ENCODE measurements around the gene ST6GALNAC6. TPM values are rescaled to one million over a fixed set of nuclear protein-coding genes. Genes with fewer than 3 reads are reported as not detected.
"Not testable (repeated sequence)": the region's sequence is repeated elsewhere in the genome, so short reads cannot be mapped to it uniquely, and the experiment has no call there.

The ST6GALNAC6 gene
- total RNA-seq, 1 donor from 2014 or later: 27.4 TPM

DNA sequence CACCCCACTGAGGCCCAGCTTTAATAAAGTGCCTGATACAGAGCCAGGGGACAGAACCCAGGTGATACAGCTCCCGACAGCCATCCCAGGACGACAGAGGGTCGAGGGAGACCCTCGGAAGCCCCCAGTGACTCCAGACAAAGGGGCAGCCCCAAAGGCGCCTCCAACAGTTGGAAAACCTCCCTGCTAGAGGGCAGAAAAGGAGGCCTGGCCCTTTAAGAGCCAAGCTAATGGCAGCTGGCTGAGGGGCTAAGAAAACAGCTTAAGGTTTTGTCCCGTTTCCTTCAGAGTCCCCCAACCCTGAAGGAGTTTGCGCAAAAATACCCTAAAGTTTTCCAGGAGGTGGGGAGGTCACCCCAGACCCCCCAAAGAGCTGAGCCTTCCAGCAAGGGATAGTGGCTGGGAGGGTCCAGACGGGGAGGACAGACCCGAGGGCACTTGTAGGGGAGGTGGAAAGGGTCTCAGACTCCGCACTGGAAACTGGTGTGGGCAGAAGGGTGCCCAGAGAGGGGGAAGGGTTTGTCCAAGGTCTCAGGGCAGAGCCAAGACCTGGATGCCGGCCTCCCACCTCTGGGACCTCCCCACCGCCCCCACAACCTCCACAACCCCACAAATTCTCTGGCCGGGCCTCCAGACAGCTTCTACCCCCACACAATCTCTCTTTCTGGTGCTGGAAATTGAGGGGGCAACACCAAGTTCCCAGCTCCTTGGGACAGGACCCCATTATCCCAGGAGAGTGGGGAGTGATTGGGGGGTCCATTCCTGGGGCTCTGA is 13.7 kb downstream of the ST6GALNAC6 start:
- H3K27ac Mint-ChIP-seq (ENCODE audit: unreplicated experiment): no peak overlapping the region
- H3K4me3 Mint-ChIP-seq: no peak overlapping the region
- peaks cover 8% of the 10 kb centered on the region for H3K4me1 Mint-ChIP-seq
- no peaks in the 10 kb centered on the region for H3K27me3 Mint-ChIP-seq (ENCODE audit: low read depth)
- H3K36me3 Mint-ChIP-seq (ENCODE audit: low read depth): peaks cover 8% of the 10 kb centered on the region
- H3K9me3 Mint-ChIP-seq: no peaks in the 10 kb centered on the region
- TF ChIP-seq, protein P1, sequence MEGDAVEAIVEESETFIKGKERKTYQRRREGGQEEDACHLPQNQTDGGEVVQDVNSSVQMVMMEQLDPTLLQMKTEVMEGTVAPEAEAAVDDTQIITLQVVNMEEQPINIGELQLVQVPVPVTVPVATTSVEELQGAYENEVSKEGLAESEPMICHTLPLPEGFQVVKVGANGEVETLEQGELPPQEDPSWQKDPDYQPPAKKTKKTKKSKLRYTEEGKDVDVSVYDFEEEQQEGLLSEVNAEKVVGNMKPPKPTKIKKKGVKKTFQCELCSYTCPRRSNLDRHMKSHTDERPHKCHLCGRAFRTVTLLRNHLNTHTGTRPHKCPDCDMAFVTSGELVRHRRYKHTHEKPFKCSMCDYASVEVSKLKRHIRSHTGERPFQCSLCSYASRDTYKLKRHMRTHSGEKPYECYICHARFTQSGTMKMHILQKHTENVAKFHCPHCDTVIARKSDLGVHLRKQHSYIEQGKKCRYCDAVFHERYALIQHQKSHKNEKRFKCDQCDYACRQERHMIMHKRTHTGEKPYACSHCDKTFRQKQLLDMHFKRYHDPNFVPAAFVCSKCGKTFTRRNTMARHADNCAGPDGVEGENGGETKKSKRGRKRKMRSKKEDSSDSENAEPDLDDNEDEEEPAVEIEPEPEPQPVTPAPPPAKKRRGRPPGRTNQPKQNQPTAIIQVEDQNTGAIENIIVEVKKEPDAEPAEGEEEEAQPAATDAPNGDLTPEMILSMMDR (conservative IDR thresholded peaks at IDR 0.05): no peak
- no peak for DNase-seq (ENCODE audit: low read depth, low spot score)

DNA sequence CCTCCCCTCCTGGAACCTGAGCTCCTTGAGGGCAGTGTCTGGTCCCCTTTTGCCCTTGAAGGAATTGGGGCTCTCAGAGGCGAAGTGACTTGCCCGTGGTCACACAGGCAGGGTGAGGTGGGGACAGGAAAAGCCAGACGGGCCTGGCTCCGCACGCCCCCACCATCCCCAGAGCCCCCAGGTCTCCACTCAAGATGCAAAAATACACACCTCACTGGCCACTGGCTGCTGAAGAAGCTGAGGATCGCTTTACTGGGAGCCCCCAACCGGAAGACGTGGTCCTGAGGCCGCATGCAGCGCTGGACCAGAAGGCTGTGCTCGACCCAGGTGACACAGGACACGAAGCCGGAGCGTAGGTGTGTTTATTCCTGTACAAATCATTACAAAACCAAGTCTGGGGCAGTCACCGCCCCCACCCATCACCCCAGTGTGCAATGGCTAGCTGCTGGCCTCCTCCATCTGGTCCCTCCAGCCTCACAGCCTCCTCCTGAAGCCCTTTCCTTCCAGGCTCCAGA is 14.4 kb downstream of the ST6GALNAC6 start:
- no peaks in the 10 kb centered on the region for H3K9me3 Mint-ChIP-seq
- peaks cover 8% of the 10 kb centered on the region for H3K36me3 Mint-ChIP-seq (ENCODE audit: low read depth)
- no peak overlapping the region for H3K27ac Mint-ChIP-seq (ENCODE audit: unreplicated experiment)
- no peak for DNase-seq (ENCODE audit: low read depth, low spot score)
- H3K27me3 Mint-ChIP-seq (ENCODE audit: low read depth): no peaks in the 10 kb centered on the region
- H3K4me1 Mint-ChIP-seq: peaks cover 8% of the 10 kb centered on the region
- H3K4me3 Mint-ChIP-seq: no peak overlapping the region
- TF ChIP-seq, protein P1 (conservative IDR thresholded peaks at IDR 0.05): no peak

DNA sequence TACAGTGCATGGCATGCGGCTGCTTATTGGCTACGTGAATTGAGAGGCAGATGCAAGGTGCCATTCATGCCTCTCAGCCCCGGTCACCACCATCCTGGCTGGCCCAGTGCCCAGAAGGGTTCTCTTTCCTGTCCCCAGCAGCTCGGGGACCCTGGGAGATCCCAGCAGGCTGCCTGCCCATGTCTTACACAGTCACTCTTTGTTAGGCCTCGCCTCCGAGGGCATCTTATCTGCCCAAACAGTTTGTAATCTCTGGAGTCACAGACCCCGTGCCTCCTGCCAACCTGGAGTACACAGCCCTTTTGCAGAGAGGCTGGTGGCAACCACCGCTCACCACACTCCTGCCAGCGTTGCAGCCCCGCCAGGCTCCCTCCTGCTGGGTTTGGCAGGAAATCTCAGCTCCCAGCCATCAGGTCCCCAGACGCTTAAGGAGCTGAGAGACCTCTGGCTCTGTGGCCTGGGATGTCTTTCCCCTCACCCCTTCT is 14.9 kb downstream of the ST6GALNAC6 start:
- Mint-ChIP-seq H3K4me1 (peaks cover 8% of the 10 kb centered on the region), H3K4me3 (peak overlapping the region; percentile 38), H3K27me3 (ENCODE audit: low read depth) (no peaks in the 10 kb centered on the region), H3K27ac (ENCODE audit: unreplicated experiment) (no peak overlapping the region), H3K36me3 (ENCODE audit: low read depth) (peaks cover 8% of the 10 kb centered on the region), H3K9me3 (no peaks in the 10 kb centered on the region)
- TF ChIP-seq, protein P1 (conservative IDR thresholded peaks at IDR 0.05): no peak
- no peak for DNase-seq (ENCODE audit: low read depth, low spot score)

DNA sequence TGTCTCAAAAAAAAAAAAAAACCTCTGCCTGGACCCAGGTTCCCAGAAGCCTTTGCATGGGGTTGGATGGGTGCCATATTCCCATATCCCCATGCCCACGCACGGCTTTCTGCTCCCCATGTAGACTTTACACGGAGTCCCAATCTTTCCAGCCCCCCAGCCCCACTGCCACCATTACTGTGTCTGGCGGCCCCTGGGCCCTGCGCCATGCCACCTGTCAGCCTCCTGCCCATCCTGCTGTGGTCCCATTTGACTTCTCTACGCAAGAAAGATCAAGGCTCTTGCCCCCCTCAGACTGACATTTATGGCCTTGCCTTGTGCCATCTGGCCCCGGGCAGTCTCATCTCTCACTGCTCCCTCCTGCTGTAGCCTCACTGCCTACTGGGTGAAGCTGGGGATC is 15.4 kb downstream of the ST6GALNAC6 start:
- no peak overlapping the region for H3K27ac Mint-ChIP-seq (ENCODE audit: unreplicated experiment)
- H3K4me3 Mint-ChIP-seq: peak overlapping the region; percentile 38
- TF ChIP-seq, protein P1 (conservative IDR thresholded peaks at IDR 0.05): no peak
- peaks cover 8% of the 10 kb centered on the region for H3K4me1 Mint-ChIP-seq
- H3K36me3 Mint-ChIP-seq (ENCODE audit: low read depth): peaks cover 8% of the 10 kb centered on the region
- DNase-seq (ENCODE audit: low read depth, low spot score): no peak
- H3K27me3 Mint-ChIP-seq (ENCODE audit: low read depth): no peaks in the 10 kb centered on the region
- no peaks in the 10 kb centered on the region for H3K9me3 Mint-ChIP-seq

DNA sequence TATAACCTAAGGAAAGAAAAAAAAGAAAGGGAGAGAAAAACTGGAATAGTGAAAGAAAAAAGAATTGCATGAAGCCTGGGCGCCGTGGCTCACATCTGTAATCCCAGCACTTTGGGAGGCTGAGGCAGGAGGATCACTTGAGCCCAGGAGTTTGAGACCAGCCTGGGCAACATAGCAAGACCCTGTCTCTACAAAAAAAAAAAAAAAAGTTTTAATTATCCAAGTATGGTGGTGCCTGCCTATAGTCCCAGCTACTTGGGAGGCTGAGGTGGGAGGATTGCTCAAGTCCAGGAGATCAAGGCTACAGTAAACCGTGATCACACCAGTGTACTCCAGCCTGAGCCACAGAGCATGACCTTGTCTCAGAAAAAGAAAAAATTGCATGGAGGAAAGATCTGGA is 17.7 kb downstream of the ST6GALNAC6 start:
- not testable (repeated sequence) for H3K36me3 Mint-ChIP-seq (ENCODE audit: low read depth); H3K27me3 Mint-ChIP-seq (ENCODE audit: low read depth); H3K9me3 Mint-ChIP-seq; H3K27ac Mint-ChIP-seq (ENCODE audit: unreplicated experiment); DNase-seq (ENCODE audit: low read depth, low spot score); H3K4me3 Mint-ChIP-seq
- H3K4me1 Mint-ChIP-seq: peaks cover 23% of the 10 kb centered on the region

DNA sequence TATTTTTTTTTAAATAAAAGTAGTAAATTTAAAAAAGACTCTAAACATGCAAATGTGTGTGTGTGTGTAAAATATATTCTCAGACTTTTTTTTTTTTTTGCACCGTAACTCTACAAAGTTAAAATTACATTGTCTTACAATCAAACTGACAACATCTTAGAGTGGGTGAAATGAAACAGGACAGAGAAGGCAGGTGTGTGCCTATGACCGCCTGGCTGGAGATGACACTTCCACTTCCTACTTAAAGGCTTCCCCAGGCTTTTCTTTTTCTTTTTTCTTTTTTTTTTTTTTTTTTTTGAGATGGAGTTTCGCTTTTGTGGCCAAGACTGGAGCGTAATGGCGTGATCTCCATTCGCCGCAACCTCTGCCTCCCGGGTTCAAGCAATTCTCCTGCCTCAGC is 19.3 kb downstream of the ST6GALNAC6 start:
- no peak overlapping the region for H3K27ac Mint-ChIP-seq (ENCODE audit: unreplicated experiment)
- DNase-seq (ENCODE audit: low read depth, low spot score): no peak
- H3K36me3 Mint-ChIP-seq (ENCODE audit: low read depth): no peaks in the 10 kb centered on the region
- no peaks in the 10 kb centered on the region for H3K27me3 Mint-ChIP-seq (ENCODE audit: low read depth)
- TF ChIP-seq, protein P1 (conservative IDR thresholded peaks at IDR 0.05): no peak
- H3K4me3 Mint-ChIP-seq: no peak overlapping the region
- no peaks in the 10 kb centered on the region for H3K9me3 Mint-ChIP-seq
- H3K4me1 Mint-ChIP-seq: peaks cover 23% of the 10 kb centered on the region
